A549 (cell line): ENCODE measurements around the gene ITSN1. TPM values are rescaled to one million over a fixed set of nuclear protein-coding genes. Genes with fewer than 3 reads are reported as not detected.

Experiments
- ATAC-seq, 2 experiments: fragments of 200-7000 bp in 1 of 2; fragments of >200 bp in 1 of 2; cut with Nextera tagmentation in 1 of 2; cut with Tn5 transposase in 1 of 2; 3 replicates each; pipeline versions ENCODE4 v1.8.0 to v1.9.1; 2018 to 2020; ENCODE audit warnings: mild to moderate bottlenecking in 1 of 2, moderate library complexity in 1 of 2
- CTCF ChIA-PET: fragments of 300-600 bp; sonication (Branson Sonifier 250); formaldehyde crosslinking; extraction: SDS; loops from one replicate; lab custom pipeline; 2021; ENCODE audit warnings: antibody characterized with exemption, inconsistent platforms; lab: Yijun Ruan, JAX
- POLR2A ChIA-PET: fragments of 350-600 bp; formaldehyde crosslinking; extraction: SDS; loops from one replicate; lab custom pipeline; 2021; ENCODE audit warnings: antibody characterized with exemption, inconsistent platforms; lab: Yijun Ruan, JAX
- DNase-seq, 2 experiments: peaks; one replicate each; pipeline versions ENCODE4 v3.0.0 to v3.0.0-alpha.2; 2011 to 2016; ENCODE audit warnings: low read depth in 1 of 2, low spot score in 1 of 2
- FAIRE-seq: peaks from 2 replicates; lab custom pipeline; 2011; peaks lifted over from hg19 to GRCh38; lab: Jason Lieb, UNC
- H3K27ac ChIP-seq, 2 experiments: fragments of >200 bp; sonication (Bioruptor Twin); formaldehyde crosslinking; 3 replicates each; pipeline ENCODE4 v1.5.1; 2016 to 2017
- H3K4me1 ChIP-seq: fragments of >200 bp; sonication (Bioruptor Twin); formaldehyde crosslinking; 3 replicates; pipeline ENCODE4 v1.6.1; 2016
- H3K4me2 ChIP-seq: fragments of >200 bp; sonication (Bioruptor Twin); formaldehyde crosslinking; 3 replicates; pipeline ENCODE4 v1.6.1; 2016
- H3K4me3 ChIP-seq: fragments of >200 bp; sonication (Bioruptor Twin); formaldehyde crosslinking; 3 replicates; pipeline ENCODE4 v1.5.1; 2016
- H3K9me3 ChIP-seq: fragments of >200 bp; sonication (Bioruptor Twin); formaldehyde crosslinking; 3 replicates; pipeline ENCODE4 v1.6.1; 2016
- CBX2 ChIP-seq: fragments of 200-600 bp; sonication (generic); IDR thresholded peaks from 2 replicates; pipeline ENCODE4 v1.6.1; 2016; ENCODE audit warnings: low read depth, mild to moderate bottlenecking, borderline replicate concordance
- CHD2 ChIP-seq: fragments of 150-350 bp; IDR thresholded peaks from 2 replicates; pipeline ENCODE4 v1.6.1; 2014; ENCODE audit warnings: low read length; ENCODE audit not compliant: partially characterized antibody
- CHD4 ChIP-seq: fragments of 200-600 bp; sonication (generic); IDR thresholded peaks from 2 replicates; pipeline ENCODE4 v1.6.1; 2016; ENCODE audit warnings: antibody characterized with exemption, mild to moderate bottlenecking, borderline replicate concordance
- CTCF ChIP-seq: fragments of >200 bp; sonication (Bioruptor Twin); formaldehyde crosslinking; IDR thresholded peaks from 3 replicates; pipeline ENCODE4 v1.5.1; 2016
- EHF ChIP-seq: fragments of 250-450 bp; sonication (Bioruptor Pico); IDR thresholded peaks from 2 replicates; pipeline ENCODE4 v1.5.0; 2020; ENCODE audit warnings: mild to moderate bottlenecking
- FOSB ChIP-seq: fragments of 250-450 bp; sonication (Bioruptor Pico); IDR thresholded peaks from 2 replicates; pipeline ENCODE4 v1.5.0; 2020; ENCODE audit warnings: mild to moderate bottlenecking, moderate library complexity
- GATA3 ChIP-seq: IDR thresholded peaks from 2 replicates; pipeline ENCODE4 v1.6.1; 2012; ENCODE audit warnings: borderline replicate concordance
- HDAC2 ChIP-seq: fragments of 200-600 bp; sonication (generic); IDR thresholded peaks from 2 replicates; pipeline ENCODE4 v1.6.1; 2016
- HMGXB4 ChIP-seq: fragments of 250-450 bp; sonication (Bioruptor Pico); IDR thresholded peaks from 2 replicates; pipeline ENCODE4 v1.5.0; 2021; ENCODE audit warnings: mild to moderate bottlenecking, moderate library complexity, borderline replicate concordance
- HOXA7 ChIP-seq: fragments of 250-450 bp; sonication (Bioruptor Pico); IDR thresholded peaks from 2 replicates; pipeline ENCODE4 v1.5.0; 2020; ENCODE audit warnings: mild to moderate bottlenecking, moderate library complexity
- MAZ ChIP-seq: fragments of 150-350 bp; IDR thresholded peaks from 2 replicates; pipeline ENCODE4 v1.6.1; 2014; ENCODE audit warnings: antibody characterized with exemption, low read depth, low read length, borderline replicate concordance
- MYC ChIP-seq: IDR thresholded peaks from 2 replicates; pipeline ENCODE4 v1.6.1; 2012; ENCODE audit warnings: mild to moderate bottlenecking, inconsistent platforms, low read length, improper control_type of control experiment, borderline replicate concordance
- NPAS2 ChIP-seq: fragments of 250-450 bp; sonication (Bioruptor Pico); IDR thresholded peaks from 2 replicates; pipeline ENCODE4 v1.8.0; 2022; ENCODE audit warnings: mild to moderate bottlenecking, moderate library complexity, borderline replicate concordance
- RAD21 ChIP-seq, 2 experiments: fragments of >200 bp in 1 of 2; sonication (Bioruptor Twin) in 1 of 2; formaldehyde crosslinking in 1 of 2; IDR thresholded peaks in 1 of 2; conservative IDR thresholded peaks in 1 of 2; 2 replicates in 1 of 2; 3 replicates in 1 of 2; pipeline ENCODE4 v1.6.1; 2012 to 2018; ENCODE audit warnings: inconsistent platforms in 1 of 2
- RARB ChIP-seq: fragments of 250-450 bp; sonication (Bioruptor Pico); IDR thresholded peaks from 2 replicates; pipeline ENCODE4 v1.8.0; 2021; ENCODE audit warnings: mild to moderate bottlenecking, moderate library complexity
- RCOR1 ChIP-seq: fragments of 150-350 bp; IDR thresholded peaks from 2 replicates; pipeline ENCODE4 v1.6.1; 2014; ENCODE audit warnings: antibody characterized with exemption, low read length, low read depth
- REST ChIP-seq: fragments of 200-600 bp; sonication (generic); IDR thresholded peaks from 2 replicates; pipeline ENCODE4 v1.6.1; 2016; ENCODE audit warnings: antibody characterized with exemption, mild to moderate bottlenecking, moderate library complexity
- RFX5 ChIP-seq: fragments of 450-650 bp; IDR thresholded peaks from 2 replicates; pipeline ENCODE4 v1.7.1; 2014; ENCODE audit warnings: antibody characterized with exemption, mild to moderate bottlenecking, moderate library complexity
- RNF2 ChIP-seq: fragments of 200-600 bp; sonication (generic); IDR thresholded peaks from 2 replicates; pipeline ENCODE4 v1.6.1; 2016; ENCODE audit warnings: low read depth, mild to moderate bottlenecking, antibody characterized with exemption, moderate library complexity, borderline replicate concordance
- SMC3 ChIP-seq: fragments of >200 bp; sonication (Bioruptor Twin); formaldehyde crosslinking; IDR thresholded peaks from 3 replicates; pipeline ENCODE4 v1.6.1; 2018; ENCODE audit warnings: inconsistent platforms
- TFCP2L1 ChIP-seq: fragments of 250-450 bp; sonication (Bioruptor Pico); IDR thresholded peaks from 2 replicates; pipeline ENCODE4 v1.5.0; 2021; ENCODE audit warnings: mild to moderate bottlenecking
- TP53 ChIP-seq: fragments of 250-450 bp; sonication (Bioruptor Pico); IDR thresholded peaks from 2 replicates; pipeline ENCODE4 v1.5.0; 2021; ENCODE audit warnings: mild to moderate bottlenecking, moderate library complexity
- ZC3H11A ChIP-seq: fragments of 450-650 bp; IDR thresholded peaks from 2 replicates; pipeline ENCODE4 v1.6.1; 2014; ENCODE audit warnings: antibody characterized with exemption, mild to moderate bottlenecking
- ZNF302 ChIP-seq: fragments of 250-450 bp; sonication (Bioruptor Pico); IDR thresholded peaks from 2 replicates; pipeline ENCODE4 v1.9.0; 2021; ENCODE audit warnings: inconsistent platforms, mild to moderate bottlenecking, moderate library complexity
- WGBS: methylation state at CpG from one replicate; pipeline ENCODE4 v1.1.6; 2017; ENCODE audit errors: missing lambda C conversion rate; 5-methylcytosine and 5-hydroxymethylcytosine counted together
- polyA plus RNA-seq, 4 experiments: library from polyadenylated mRNA; depleted of rRNA in 3 of 4; stranded (reverse); fragments of >200 nt; fragmentation: RNase III in 1 of 4; extraction: RNeasy Plus Mini Kit Qiagen cat#74134 plus additional on column Dnase treatment in 1 of 4; gene quantifications; 2 replicates in 3 of 4; 3 replicates in 1 of 4; pipeline ENCODE4 v1.2.3, GENCODE V29; 2011 to 2017
- TF ChIP-seq, protein P1 (sequence below): fragments of 250-450 bp; sonication (Bioruptor Pico); IDR thresholded peaks from 2 replicates; pipeline ENCODE4 v1.5.0; 2020; ENCODE audit warnings: low read depth, mild to moderate bottlenecking, moderate library complexity
- TF ChIP-seq, protein P2 (sequence below): fragments of >200 bp; sonication (Bioruptor Twin); formaldehyde crosslinking; IDR thresholded peaks from 3 replicates; pipeline ENCODE4 v1.6.1; 2016
- TF ChIP-seq, protein P3 (sequence below): fragments of 150-350 bp; IDR thresholded peaks from 2 replicates; pipeline ENCODE4 v1.6.1; 2014; ENCODE audit warnings: low read depth, mild to moderate bottlenecking, low read length
- TF ChIP-seq, protein P4 (sequence below): IDR thresholded peaks from 2 replicates; pipeline ENCODE4 v1.6.1; 2012

Gene ITSN1
- polyA plus RNA-seq, 2 of the 4 experiments (the other 2 are of a cell fraction) = 15.2 to 23.7 TPM

DNA sequence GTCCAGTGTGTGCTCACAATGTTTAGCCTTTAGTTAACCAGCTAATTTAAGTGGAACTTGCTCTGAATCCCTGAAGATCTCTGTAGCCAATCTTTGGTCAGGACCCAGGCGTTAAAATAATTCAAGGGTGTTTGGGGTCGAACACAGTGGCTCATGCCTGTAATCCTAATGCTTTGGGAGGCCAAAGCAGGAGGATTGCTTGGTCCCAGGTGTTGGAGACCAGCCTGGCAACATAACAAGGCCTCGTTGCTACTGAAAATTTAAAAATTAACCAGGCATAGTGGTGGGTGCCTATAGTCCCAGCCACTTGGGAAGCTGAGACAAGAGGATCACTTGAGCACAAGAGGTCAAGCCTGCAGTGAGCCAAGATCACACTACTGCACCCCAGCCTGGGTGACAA is 94.3 kb downstream of the ITSN1 start:
- peaks cover 3% of the 10 kb centered on the region; the same call in 1 of the 3 replicates for H3K4me1 ChIP-seq
- TF ChIP-seq EHF (CRISPR knock-in tag) (no peak), TFCP2L1 (CRISPR knock-in tag) (no peak), MYC (no peak), FOSB (CRISPR knock-in tag) (no peak), HMGXB4 (CRISPR knock-in tag) (no peak), RARB (CRISPR knock-in tag) (no peak), ZC3H11A (no peak), NPAS2 (CRISPR knock-in tag) (no peak), REST (no peak), RNF2 (no peak), GATA3 (no peak), RCOR1 (no peak), SMC3 (no peak), HDAC2 (no peak), ZNF302 (no peak), RFX5 (no peak), TP53 (CRISPR knock-in tag) (no peak), CHD2 (no peak)
- TF ChIP-seq, protein P1, sequence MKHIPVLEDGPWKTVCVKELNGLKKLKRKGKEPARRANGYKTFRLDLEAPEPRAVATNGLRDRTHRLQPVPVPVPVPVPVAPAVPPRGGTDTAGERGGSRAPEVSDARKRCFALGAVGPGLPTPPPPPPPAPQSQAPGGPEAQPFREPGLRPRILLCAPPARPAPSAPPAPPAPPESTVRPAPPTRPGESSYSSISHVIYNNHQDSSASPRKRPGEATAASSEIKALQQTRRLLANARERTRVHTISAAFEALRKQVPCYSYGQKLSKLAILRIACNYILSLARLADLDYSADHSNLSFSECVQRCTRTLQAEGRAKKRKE (CRISPR knock-in tag) = no peak
- TF ChIP-seq, protein P2, sequence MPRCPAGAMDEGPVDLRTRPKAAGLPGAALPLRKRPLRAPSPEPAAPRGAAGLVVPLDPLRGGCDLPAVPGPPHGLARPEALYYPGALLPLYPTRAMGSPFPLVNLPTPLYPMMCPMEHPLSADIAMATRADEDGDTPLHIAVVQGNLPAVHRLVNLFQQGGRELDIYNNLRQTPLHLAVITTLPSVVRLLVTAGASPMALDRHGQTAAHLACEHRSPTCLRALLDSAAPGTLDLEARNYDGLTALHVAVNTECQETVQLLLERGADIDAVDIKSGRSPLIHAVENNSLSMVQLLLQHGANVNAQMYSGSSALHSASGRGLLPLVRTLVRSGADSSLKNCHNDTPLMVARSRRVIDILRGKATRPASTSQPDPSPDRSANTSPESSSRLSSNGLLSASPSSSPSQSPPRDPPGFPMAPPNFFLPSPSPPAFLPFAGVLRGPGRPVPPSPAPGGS = no peak
- H3K27ac ChIP-seq = no peak overlapping the region
- DNase-seq (no peak), ATAC-seq (no peak), FAIRE-seq (no peak)
- ChIA-PET POLR2A (no interaction called here), CTCF (no interaction called here)
- no peaks in the 10 kb centered on the region for H3K9me3 ChIP-seq
- H3K4me2 ChIP-seq = no peak overlapping the region
- H3K4me3 ChIP-seq = no peak overlapping the region
- whole genome bisulfite sequencing = 63% methylated on average over 3 of the region's 3 CpGs

GRCh38 chr21:33739701-33740100 is 97.4 kb downstream of the ITSN1 start:
- Histone ChIP-seq H3K4me2 (no peak overlapping the region), H3K27ac (no peak overlapping the region), H3K4me1 (no peaks in the 10 kb centered on the region), H3K4me3 (no peak overlapping the region), H3K9me3 (no peaks in the 10 kb centered on the region)
- POLR2A ChIA-PET = no interaction called here
- no peak for DNase-seq
- no peak for FAIRE-seq
- ATAC-seq = no peak
- 96% methylated on average over 5 of the region's 5 CpGs for WGBS
- CTCF ChIA-PET = no interaction called here
- no peak for TF ChIP-seq MAZ
- TF ChIP-seq FOSB (CRISPR knock-in tag) = no peak
- no peak for TF ChIP-seq CHD4
- no peak for TF ChIP-seq HOXA7
- no peak for TF ChIP-seq CTCF
- no peak for TF ChIP-seq GATA3
- TF ChIP-seq, protein P3, sequence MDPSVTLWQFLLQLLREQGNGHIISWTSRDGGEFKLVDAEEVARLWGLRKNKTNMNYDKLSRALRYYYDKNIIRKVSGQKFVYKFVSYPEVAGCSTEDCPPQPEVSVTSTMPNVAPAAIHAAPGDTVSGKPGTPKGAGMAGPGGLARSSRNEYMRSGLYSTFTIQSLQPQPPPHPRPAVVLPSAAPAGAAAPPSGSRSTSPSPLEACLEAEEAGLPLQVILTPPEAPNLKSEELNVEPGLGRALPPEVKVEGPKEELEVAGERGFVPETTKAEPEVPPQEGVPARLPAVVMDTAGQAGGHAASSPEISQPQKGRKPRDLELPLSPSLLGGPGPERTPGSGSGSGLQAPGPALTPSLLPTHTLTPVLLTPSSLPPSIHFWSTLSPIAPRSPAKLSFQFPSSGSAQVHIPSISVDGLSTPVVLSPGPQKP = no peak
- TF ChIP-seq CBX2 = no peak
- TF ChIP-seq RAD21 (conservative IDR thresholded peaks at IDR 0.05 in 1 of 2, IDR thresholded peaks at IDR 0.05 in 1 of 2) = no peak
- TF ChIP-seq, protein P4, sequence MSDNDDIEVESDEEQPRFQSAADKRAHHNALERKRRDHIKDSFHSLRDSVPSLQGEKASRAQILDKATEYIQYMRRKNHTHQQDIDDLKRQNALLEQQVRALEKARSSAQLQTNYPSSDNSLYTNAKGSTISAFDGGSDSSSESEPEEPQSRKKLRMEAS = no peak
